GM23248 (cell line): Measurements from ENCODE around the gene KAT2B. TPM values are rescaled to one million over a fixed set of nuclear protein-coding genes. Genes with fewer than 3 reads are reported as not detected.

Experiments
- DNase-seq: peaks from one replicate; pipeline ENCODE4 v3.0.0-alpha.2; 2015
- H2AFZ ChIP-seq: fragments of 200-600 bp; sonication (generic); 2 replicates; pipeline ENCODE4 v1.6.1; 2016; ENCODE audit warnings: antibody characterized with exemption
- H3F3A ChIP-seq: fragments of 200-600 bp; sonication (generic); 2 replicates; pipeline ENCODE4 v1.6.1; 2016; ENCODE audit warnings: mild to moderate bottlenecking, antibody characterized with exemption, mixed run types; ENCODE audit not compliant: insufficient read depth
- H3K27ac ChIP-seq: fragments of 200-600 bp; sonication (generic); 2 replicates; pipeline ENCODE4 v1.5.1; 2016; ENCODE audit warnings: mild to moderate bottlenecking
- H3K27me3 ChIP-seq: fragments of 200-600 bp; sonication (generic); replicated peaks from 2 replicates; pipeline ENCODE4 v1.6.1; 2016; ENCODE audit warnings: mild to moderate bottlenecking; ENCODE audit not compliant: insufficient read depth
- H3K36me3 ChIP-seq: fragments of 200-600 bp; sonication (generic); 2 replicates; pipeline ENCODE4 v1.6.1; 2016; ENCODE audit warnings: low read depth, mild to moderate bottlenecking
- H3K4me1 ChIP-seq: fragments of 200-600 bp; sonication (generic); 2 replicates; pipeline ENCODE4 v1.6.1; 2016; ENCODE audit warnings: mild to moderate bottlenecking; ENCODE audit not compliant: insufficient read depth
- H3K4me2 ChIP-seq: fragments of 200-600 bp; sonication (generic); one replicate; pipeline ENCODE4 v1.6.1; 2016; ENCODE audit warnings: mild to moderate bottlenecking; ENCODE audit not compliant: unreplicated experiment
- H3K4me3 ChIP-seq: fragments of 200-600 bp; sonication (generic); 2 replicates; pipeline ENCODE4 v1.5.1; 2016; ENCODE audit warnings: mild to moderate bottlenecking
- H3K79me2 ChIP-seq: fragments of 200-600 bp; sonication (generic); 2 replicates; pipeline ENCODE4 v1.6.1; 2016; ENCODE audit warnings: mild to moderate bottlenecking; ENCODE audit not compliant: insufficient read depth
- H3K9ac ChIP-seq: fragments of 200-600 bp; sonication (generic); 2 replicates; pipeline ENCODE4 v1.6.1; 2016; ENCODE audit warnings: mild to moderate bottlenecking
- H3K9me2 ChIP-seq: fragments of 200-600 bp; sonication (generic); 2 replicates; pipeline ENCODE4 v1.6.1; 2016; ENCODE audit warnings: mixed run types, mild to moderate bottlenecking, moderate library complexity; ENCODE audit not compliant: insufficient read depth
- H3K9me3 ChIP-seq: fragments of 200-600 bp; sonication (generic); one replicate; pipeline ENCODE4 v1.6.1; 2017; ENCODE audit warnings: low read depth
- H4K20me1 ChIP-seq: fragments of 200-600 bp; sonication (generic); 2 replicates; pipeline ENCODE4 v1.6.0; 2016; ENCODE audit not compliant: insufficient read depth
- EZH2 ChIP-seq: fragments of 200-600 bp; sonication (generic); IDR thresholded peaks from 2 replicates; pipeline ENCODE4 v1.6.1; 2018; ENCODE audit warnings: antibody characterized with exemption, mild to moderate bottlenecking; ENCODE audit not compliant: insufficient read depth, poor library complexity, severe bottlenecking
- EZH2phosphoT487 ChIP-seq: fragments of 200-600 bp; sonication (generic); IDR thresholded peaks from 2 replicates; pipeline ENCODE4 v1.6.1; 2018; ENCODE audit warnings: antibody characterized with exemption, moderate library complexity, mild to moderate bottlenecking, low read depth; ENCODE audit not compliant: insufficient read depth
- WGBS, 2 experiments: methylation state at CpG; one replicate each; pipeline ENCODE4 v1.1.6; 2015 to 2017; ENCODE audit warnings: low lambda C conversion rate in 2 of 2, low coverage in 1 of 2; ENCODE audit errors: missing lambda C conversion rate in 2 of 2; 5-methylcytosine and 5-hydroxymethylcytosine counted together
- in situ Hi-C: fragments of 300-500 bp; cut with MboI; formaldehyde crosslinking; loops from 2 replicates; pipeline ENCODE4 v1.15.0; 2020
- polyA plus RNA-seq: library from polyadenylated mRNA; unstranded; fragments of >200 nt; fragmentation: Nextera tagmentation; extraction: Ambion mirVana; gene quantifications from 2 replicates; pipeline ENCODE4 v1.2.1, GENCODE V29; 2016
- total RNA-seq: library from RNA; depleted of rRNA; stranded (reverse); fragments of >200 nt; shearing (Covaris generic); gene quantifications from 2 replicates; pipeline ENCODE4 v1.2.3, GENCODE V29; 2014; rRNA removed

The KAT2B gene
- total RNA-seq = 10.4 and 13.5 TPM in 2 replicates
- polyA plus RNA-seq = 1.5 TPM in 2 replicates

DNA sequence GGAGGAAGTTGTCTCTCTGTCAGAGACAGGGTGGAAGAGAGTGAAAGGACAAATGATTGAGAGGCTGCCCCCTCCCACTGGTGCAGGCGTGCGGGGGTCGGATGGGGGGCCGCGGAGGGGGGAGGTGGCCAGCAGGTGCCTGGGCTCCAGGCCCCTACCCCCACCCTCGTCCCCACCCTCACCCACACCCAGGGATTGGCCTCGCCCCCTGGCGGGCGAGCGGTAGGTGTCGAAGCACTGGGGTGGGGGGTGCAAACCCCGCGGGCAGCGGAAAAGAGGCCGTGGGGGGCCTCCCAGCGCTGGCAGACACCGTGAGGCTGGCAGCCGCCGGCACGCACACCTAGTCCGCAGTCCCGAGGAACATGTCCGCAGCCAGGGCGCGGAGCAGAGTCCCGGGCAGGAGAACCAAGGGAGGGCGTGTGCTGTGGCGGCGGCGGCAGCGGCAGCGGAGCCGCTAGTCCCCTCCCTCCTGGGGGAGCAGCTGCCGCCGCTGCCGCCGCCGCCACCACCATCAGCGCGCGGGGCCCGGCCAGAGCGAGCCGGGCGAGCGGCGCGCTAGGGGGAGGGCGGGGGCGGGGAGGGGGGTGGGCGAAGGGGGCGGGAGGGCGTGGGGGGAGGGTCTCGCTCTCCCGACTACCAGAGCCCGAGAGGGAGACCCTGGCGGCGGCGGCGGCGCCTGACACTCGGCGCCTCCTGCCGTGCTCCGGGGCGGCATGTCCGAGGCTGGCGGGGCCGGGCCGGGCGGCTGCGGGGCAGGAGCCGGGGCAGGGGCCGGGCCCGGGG lies at the start of gene KAT2B:
TSS of gene KAT2B (plus strand) at position 682 of the 783 bp plus-strand sequence. CDS start at position 714, 32 bp downstream.
- Histone ChIP-seq H3K4me1 (peaks cover 21% of the 10 kb centered on the region; the same call in 1 of the 2 replicates), H3K9me2 (no peaks in the 10 kb centered on the region), H3K9me3 (no peaks in the 10 kb centered on the region), H4K20me1 (no peaks in the 10 kb centered on the region), H3K4me3 (peak within 1 kb of the TSS; percentile 97), H3K36me3 (no peaks in the 10 kb centered on the region), H3K4me2 (peak within 1 kb of the TSS; percentile 92), H3K9ac (peak within 1 kb of the TSS; percentile 63), H3K27ac (no peak within 1 kb of the TSS), H3K27me3 (no peaks in the 10 kb centered on the region), H3F3A (peaks cover 8% of the 10 kb centered on the region; the same call in 1 of the 2 replicates), H2AFZ (peak within 1 kb of the TSS; percentile 98), H3K79me2 (no peaks in the 10 kb centered on the region)
- WGBS, 2 experiments = 0 to 1% methylated on average over 12 to 52 of the region's 75 CpGs
- in situ Hi-C loops = no loop called here
- peak; percentile 81 for DNase-seq
- TF ChIP-seq EZH2phosphoT487 (no peak), EZH2 (no peak)

DNA sequence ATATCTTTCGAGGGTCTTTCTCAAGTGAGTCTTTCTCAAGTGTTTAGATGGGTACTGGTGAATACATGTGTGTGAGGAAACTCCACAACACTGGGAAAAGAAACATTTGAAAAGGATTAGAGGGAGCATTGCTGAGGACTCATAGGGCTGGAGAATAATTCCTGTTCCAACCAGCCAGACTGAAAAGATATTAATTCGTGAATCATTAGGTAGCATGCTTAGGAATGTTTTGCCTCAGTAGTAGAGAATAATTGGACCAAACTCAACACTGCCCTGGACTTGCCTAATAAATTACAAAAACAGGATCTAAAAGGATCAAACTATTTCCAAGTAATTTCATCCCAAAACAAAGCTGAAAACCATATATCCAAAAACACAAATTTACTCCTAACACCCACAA lies 45.5 kb upstream of the KAT2B start:
- Histone ChIP-seq H3K4me2 (no peak overlapping the region), H3K4me3 (no peak overlapping the region), H3K9me2 (no peaks in the 10 kb centered on the region), H3K9ac (no peak overlapping the region), H3K4me1 (no peaks in the 10 kb centered on the region), H3F3A (peaks cover 3% of the 10 kb centered on the region; the same call in 1 of the 2 replicates), H3K27me3 (no peaks in the 10 kb centered on the region), H3K9me3 (no peaks in the 10 kb centered on the region), H4K20me1 (no peaks in the 10 kb centered on the region), H3K79me2 (no peaks in the 10 kb centered on the region), H2AFZ (no peak overlapping the region), H3K36me3 (no peaks in the 10 kb centered on the region), H3K27ac (no peak overlapping the region)
- TF ChIP-seq EZH2 (no peak), EZH2phosphoT487 (no peak)
- WGBS, 2 experiments = 90% methylated on average over 2 of the region's 2 CpGs
- DNase-seq = peak; percentile 8
- in situ Hi-C loops = no loop called here

DNA sequence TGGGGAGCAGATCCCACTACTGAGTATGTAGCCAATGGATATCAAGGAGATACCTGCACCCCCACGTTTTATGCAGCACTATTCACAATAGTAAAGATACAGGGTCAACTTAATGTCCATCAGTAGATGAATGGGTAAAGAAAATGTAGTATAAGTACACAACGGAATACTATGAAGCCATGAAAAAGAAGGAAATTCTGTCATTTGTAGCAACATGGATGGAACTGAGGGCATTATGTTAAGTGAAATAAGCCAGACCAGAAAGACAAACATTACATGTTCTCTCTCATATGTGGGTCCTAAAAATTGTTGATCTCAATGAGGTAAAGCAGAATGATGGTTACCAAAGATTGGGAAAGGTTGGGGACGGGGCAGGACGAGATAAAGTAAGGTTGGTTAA lies 42.7 kb upstream of the KAT2B start:
- H4K20me1 ChIP-seq = no peaks in the 10 kb centered on the region
- peaks cover 3% of the 10 kb centered on the region; the same call in 1 of the 2 replicates for H3F3A ChIP-seq
- H3K4me2 ChIP-seq = no peak overlapping the region
- DNase-seq = no peak
- no peaks in the 10 kb centered on the region for H3K9me3 ChIP-seq
- H3K27me3 ChIP-seq = no peaks in the 10 kb centered on the region
- H3K4me3 ChIP-seq = no peak overlapping the region
- no peak overlapping the region for H3K9ac ChIP-seq
- in situ Hi-C loops = no loop called here
- no peaks in the 10 kb centered on the region for H3K79me2 ChIP-seq
- no peaks in the 10 kb centered on the region for H3K4me1 ChIP-seq
- no peaks in the 10 kb centered on the region for H3K36me3 ChIP-seq
- H2AFZ ChIP-seq = no peak overlapping the region
- no peaks in the 10 kb centered on the region for H3K9me2 ChIP-seq
- 85% methylated on average over 4 of the region's 4 CpGs for whole genome bisulfite sequencing, 2 experiments
- no peak overlapping the region for H3K27ac ChIP-seq
- no peak for TF ChIP-seq EZH2phosphoT487

DNA sequence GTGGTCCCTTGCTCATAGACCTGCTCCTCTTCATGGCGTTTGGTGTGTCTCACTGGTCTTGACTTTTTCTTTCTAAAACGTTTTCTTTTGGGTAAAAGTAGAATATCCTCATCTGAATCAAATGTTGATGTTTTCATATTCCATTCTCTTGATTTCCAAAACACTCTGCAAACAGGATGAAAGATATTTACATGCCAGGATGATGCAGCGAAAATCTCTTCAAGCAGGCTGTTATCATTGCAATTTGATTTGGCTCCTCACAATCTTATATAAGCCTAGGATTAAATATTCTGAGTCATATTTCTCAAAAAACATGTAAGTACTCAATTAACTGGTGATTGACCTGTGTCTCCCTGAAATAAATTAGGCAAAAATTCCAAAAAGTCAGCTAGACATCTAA lies 38.3 kb upstream of the KAT2B start:
- Histone ChIP-seq H3K4me1 (no peaks in the 10 kb centered on the region), H3F3A (no peaks in the 10 kb centered on the region), H3K27ac (no peak overlapping the region), H3K79me2 (no peaks in the 10 kb centered on the region), H3K9ac (no peak overlapping the region), H4K20me1 (no peaks in the 10 kb centered on the region), H3K9me3 (no peaks in the 10 kb centered on the region), H3K36me3 (no peaks in the 10 kb centered on the region), H3K4me2 (no peak overlapping the region), H3K27me3 (no peaks in the 10 kb centered on the region), H3K9me2 (no peaks in the 10 kb centered on the region), H2AFZ (no peak overlapping the region), H3K4me3 (no peak overlapping the region)
- DNase-seq = no peak
- TF ChIP-seq EZH2phosphoT487 (no peak), EZH2 (no peak)
- in situ Hi-C loops = no loop called here
- 52 to 56% methylated on average over 3 of the region's 3 CpGs for WGBS, 2 experiments
